ENCODE results near the gene NCAM2.

The NCAM2 gene

GRCh38 chr21:21045518-21045917, 47.3 kb downstream of the NCAM2 start:
- H3K27me3 ChIP-seq = no peaks in the 10 kb centered on the region

GRCh38 chr21:21046063-21046462, 47.9 kb downstream of the NCAM2 start:
- no peaks in the 10 kb centered on the region for H3K36me3 ChIP-seq
- no peaks in the 10 kb centered on the region for H3K27me3 ChIP-seq
- intact Hi-C loops (cut with DNase I; ENCODE audit: low total_unique reads) = no loop called here
- H3K27ac ChIP-seq = no peak overlapping the region
- H3K9me3 ChIP-seq = no peaks in the 10 kb centered on the region
- TF ChIP-seq CTCF (IDR thresholded peaks at IDR 0.05) = no peak
- H3K4me1 ChIP-seq = no peaks in the 10 kb centered on the region
- DNase-seq = no peak
- no peak overlapping the region for H3K4me3 ChIP-seq

More at GRCh38 chr21:21045518-21045917, 47.3 kb downstream of the NCAM2 start:
- TF ChIP-seq CTCF (IDR thresholded peaks at IDR 0.05) = no peak
- no peak for DNase-seq
- H3K4me3 ChIP-seq = no peak overlapping the region
- H3K9me3 ChIP-seq = no peaks in the 10 kb centered on the region
- H3K4me1 ChIP-seq = no peaks in the 10 kb centered on the region
- intact Hi-C loops (cut with DNase I; ENCODE audit: low total_unique reads) = no loop called here
- H3K27ac ChIP-seq = no peak overlapping the region
- H3K36me3 ChIP-seq = no peaks in the 10 kb centered on the region

- H3K4me1 ChIP-seq = no peaks in the 10 kb centered on the region
- intact Hi-C loops (cut with DNase I; ENCODE audit: low total_unique reads) = no loop called here
- H3K36me3 ChIP-seq = no peaks in the 10 kb centered on the region
- DNase-seq = no peak
- H3K27ac ChIP-seq = no peak overlapping the region
- H3K4me3 ChIP-seq = no peak overlapping the region
- no peaks in the 10 kb centered on the region for H3K9me3 ChIP-seq
- H3K27me3 ChIP-seq = no peaks in the 10 kb centered on the region
- TF ChIP-seq CTCF (IDR thresholded peaks at IDR 0.05) = no peak
Measured at GRCh38 chr21:21051109-21052055, 53.2 kb downstream of the NCAM2 start.

- intact Hi-C loops (cut with DNase I; ENCODE audit: low total_unique reads) = no loop called here
- TF ChIP-seq CTCF (IDR thresholded peaks at IDR 0.05) = no peak
- Histone ChIP-seq H3K9me3 (no peaks in the 10 kb centered on the region), H3K4me1 (no peaks in the 10 kb centered on the region), H3K36me3 (no peaks in the 10 kb centered on the region), H3K27me3 (no peaks in the 10 kb centered on the region), H3K4me3 (no peak overlapping the region), H3K27ac (no peak overlapping the region)
- no peak for DNase-seq
Measured at GRCh38 chr21:21052672-21053071, 54.5 kb downstream of the NCAM2 start.

GRCh38 chr21:21057349-21058062, 59.3 kb downstream of the NCAM2 start:
- Histone ChIP-seq H3K4me1 (no peaks in the 10 kb centered on the region), H3K27ac (no peak overlapping the region), H3K27me3 (no peaks in the 10 kb centered on the region), H3K4me3 (no peak overlapping the region), H3K36me3 (no peaks in the 10 kb centered on the region), H3K9me3 (no peaks in the 10 kb centered on the region)
- TF ChIP-seq CTCF (IDR thresholded peaks at IDR 0.05) = no peak
- no peak for DNase-seq
- intact Hi-C loops (cut with DNase I; ENCODE audit: low total_unique reads) = no loop called here

All from tibial artery (tissue), 4 donors.